Measurements from ENCODE around the gene G3BP1. TPM values are rescaled to one million over a fixed set of nuclear protein-coding genes. Genes with fewer than 3 reads are reported as not detected.

Gene G3BP1
- total RNA-seq, 2 experiments from 2014 or later: 178 to 261 TPM

DNA sequence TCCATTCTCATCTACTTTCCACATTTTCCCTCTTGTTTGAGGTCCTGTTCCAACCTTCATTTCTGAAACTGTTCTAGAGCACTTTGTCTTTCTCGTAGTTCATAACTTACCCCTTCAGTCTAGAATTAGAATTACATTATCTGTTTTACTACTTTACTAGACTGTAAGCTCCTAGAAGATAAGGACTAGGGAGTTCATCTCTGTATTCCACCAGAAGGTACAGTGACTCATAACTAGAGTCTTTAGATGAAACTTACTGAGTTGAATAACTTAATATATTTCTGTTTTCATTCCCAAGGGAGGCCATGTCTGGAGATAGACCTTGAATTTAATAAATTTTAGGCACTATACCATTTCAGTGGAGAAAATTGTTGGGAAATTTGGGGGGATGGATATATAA lies 38.7 kb downstream of the G3BP1 start:
- Histone ChIP-seq H3K4me1 (ENCODE audit: insufficient read depth, low read length, poor library complexity, severe bottlenecking) (no peaks in the 10 kb centered on the region), H3K36me3 (ENCODE audit: insufficient read depth, low read length) (peaks cover 100% of the 10 kb centered on the region), H3K79me2 (ENCODE audit: insufficient read depth, low read depth, low read length) (peaks cover 6% of the 10 kb centered on the region; the same call in 1 of the 2 replicates), H3K4me3 (ENCODE audit: low read depth, low read length, poor library complexity, severe bottlenecking) (no peak overlapping the region), H3K4me2 (ENCODE audit: low read length) (no peak overlapping the region), H3K9me2 (ENCODE audit: insufficient read depth, low read length) (no peaks in the 10 kb centered on the region), H2AFZ (ENCODE audit: low read length) (no peak overlapping the region), H3K27ac (ENCODE audit: low read depth, low read length, poor library complexity, severe bottlenecking) (no peak overlapping the region), H3K9me3 (ENCODE audit: low read length) (no peaks in the 10 kb centered on the region), H4K20me1 (ENCODE audit: insufficient read depth, low read length) (0 out of 2 replicates have a peak, but pooled peaks cover 12% of the 10 kb centered on the region)
- CTCF ChIA-PET (ENCODE audit: unreplicated experiment): no interaction called here
- intact Hi-C loops (cut with micrococcal nuclease; ENCODE audit: unreplicated experiment): no loop called here
- TF ChIP-seq EZH2phosphoT487 (IDR thresholded peaks at IDR 0.05; ENCODE audit: borderline replicate concordance, low read depth, low read length): no peak
- TF ChIP-seq, protein P1, sequence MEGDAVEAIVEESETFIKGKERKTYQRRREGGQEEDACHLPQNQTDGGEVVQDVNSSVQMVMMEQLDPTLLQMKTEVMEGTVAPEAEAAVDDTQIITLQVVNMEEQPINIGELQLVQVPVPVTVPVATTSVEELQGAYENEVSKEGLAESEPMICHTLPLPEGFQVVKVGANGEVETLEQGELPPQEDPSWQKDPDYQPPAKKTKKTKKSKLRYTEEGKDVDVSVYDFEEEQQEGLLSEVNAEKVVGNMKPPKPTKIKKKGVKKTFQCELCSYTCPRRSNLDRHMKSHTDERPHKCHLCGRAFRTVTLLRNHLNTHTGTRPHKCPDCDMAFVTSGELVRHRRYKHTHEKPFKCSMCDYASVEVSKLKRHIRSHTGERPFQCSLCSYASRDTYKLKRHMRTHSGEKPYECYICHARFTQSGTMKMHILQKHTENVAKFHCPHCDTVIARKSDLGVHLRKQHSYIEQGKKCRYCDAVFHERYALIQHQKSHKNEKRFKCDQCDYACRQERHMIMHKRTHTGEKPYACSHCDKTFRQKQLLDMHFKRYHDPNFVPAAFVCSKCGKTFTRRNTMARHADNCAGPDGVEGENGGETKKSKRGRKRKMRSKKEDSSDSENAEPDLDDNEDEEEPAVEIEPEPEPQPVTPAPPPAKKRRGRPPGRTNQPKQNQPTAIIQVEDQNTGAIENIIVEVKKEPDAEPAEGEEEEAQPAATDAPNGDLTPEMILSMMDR (conservative IDR thresholded peaks at IDR 0.05; ENCODE audit: low read length): no peak
- POLR2A ChIA-PET: interaction anchor here (0.6 to 2.5 kb wide), 4 partner anchors 9 to 529 kb away, joined by 3 to 11 read pairs (median 4); no protein-coding TSS in a partner anchor
- DNase-seq (ENCODE audit: low spot score): no peak
- BruUV-seq (replicated peaks): no TSS peak

DNA sequence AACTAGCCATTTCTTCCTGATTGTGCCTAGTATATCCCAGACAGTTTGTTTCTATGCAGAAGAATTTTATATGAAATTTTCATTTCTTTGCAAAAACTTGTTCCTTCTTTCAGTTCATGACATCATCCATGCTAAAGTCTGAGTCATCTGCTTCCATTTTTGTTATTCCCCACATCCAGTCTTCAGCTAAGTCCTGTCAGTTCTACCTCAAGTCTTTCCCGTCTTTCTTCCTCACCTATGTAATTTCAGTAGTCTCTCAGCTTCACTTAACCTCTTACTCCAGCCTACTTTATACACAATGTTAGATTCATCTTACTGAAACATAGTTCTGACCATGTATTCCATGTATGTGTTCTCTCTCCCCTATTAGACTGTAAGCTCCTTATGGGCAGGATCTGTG lies 39.1 kb downstream of the G3BP1 start:
- Histone ChIP-seq H3K4me2 (ENCODE audit: low read length) (no peak overlapping the region), H3K27ac (ENCODE audit: low read depth, low read length, poor library complexity, severe bottlenecking) (no peak overlapping the region), H4K20me1 (ENCODE audit: insufficient read depth, low read length) (0 out of 2 replicates have a peak, but pooled peaks cover 12% of the 10 kb centered on the region), H3K9me3 (ENCODE audit: low read length) (no peaks in the 10 kb centered on the region), H2AFZ (ENCODE audit: low read length) (no peak overlapping the region), H3K36me3 (ENCODE audit: insufficient read depth, low read length) (peaks cover 100% of the 10 kb centered on the region), H3K9me2 (ENCODE audit: insufficient read depth, low read length) (no peaks in the 10 kb centered on the region), H3K79me2 (ENCODE audit: insufficient read depth, low read depth, low read length) (peaks cover 6% of the 10 kb centered on the region; the same call in 1 of the 2 replicates), H3K4me3 (ENCODE audit: low read depth, low read length, poor library complexity, severe bottlenecking) (no peak overlapping the region), H3K4me1 (ENCODE audit: insufficient read depth, low read length, poor library complexity, severe bottlenecking) (no peaks in the 10 kb centered on the region)
- CTCF ChIA-PET (ENCODE audit: unreplicated experiment): no interaction called here
- intact Hi-C loops (cut with micrococcal nuclease; ENCODE audit: unreplicated experiment): no loop called here
- TF ChIP-seq EZH2phosphoT487 (IDR thresholded peaks at IDR 0.05; ENCODE audit: borderline replicate concordance, low read depth, low read length): no peak
- TF ChIP-seq, protein P1 (conservative IDR thresholded peaks at IDR 0.05; ENCODE audit: low read length): no peak
- no peak for DNase-seq (ENCODE audit: low spot score)
- no TSS peak for BruUV-seq (replicated peaks)
- POLR2A ChIA-PET: interaction anchor here (0.6 to 2.5 kb wide), 3 partner anchors 10 to 528 kb away, joined by 3 to 11 read pairs (median 6); no protein-coding TSS in a partner anchor

DNA sequence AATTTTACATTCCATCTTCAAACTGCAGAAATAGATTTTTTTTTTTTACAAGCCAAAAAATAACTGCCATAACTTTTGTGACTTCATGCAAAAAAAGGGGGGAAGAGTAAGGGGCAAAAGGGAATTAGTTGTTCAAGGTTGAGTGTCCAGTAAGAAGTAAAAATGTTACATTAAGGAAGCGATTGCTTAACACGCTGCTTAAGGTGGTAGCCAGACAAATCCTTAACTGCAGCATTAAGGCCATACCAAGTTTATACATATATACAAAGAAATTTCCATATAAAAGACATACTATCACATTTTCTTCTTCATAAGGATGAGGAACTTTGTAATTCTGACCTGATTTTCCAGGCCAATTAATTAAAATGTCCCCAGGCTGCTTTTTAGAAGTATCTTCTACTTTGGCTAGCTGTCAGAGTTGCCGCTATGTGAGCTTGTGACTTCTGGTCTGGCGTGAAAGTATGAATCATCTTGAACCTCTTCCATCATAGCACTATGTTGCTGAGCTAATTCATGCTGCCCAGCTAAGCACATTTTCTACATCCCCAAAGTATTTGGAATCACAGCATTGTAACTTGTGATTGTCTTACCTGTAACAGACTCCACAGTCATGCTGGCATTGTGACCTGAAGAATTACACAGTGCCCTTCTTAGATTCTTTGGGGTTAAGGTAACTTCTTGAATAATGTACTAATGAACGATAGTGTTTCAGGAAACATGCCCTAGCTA lies 40.0 kb downstream of the G3BP1 start:
- Histone ChIP-seq H3K36me3 (ENCODE audit: insufficient read depth, low read length) (peaks cover 100% of the 10 kb centered on the region), H3K27ac (ENCODE audit: low read depth, low read length, poor library complexity, severe bottlenecking) (no peak overlapping the region)

More for the DNA sequence above, 40.0 kb downstream of the G3BP1 start:
- no peak for DNase-seq (ENCODE audit: low spot score)
- CTCF ChIA-PET (ENCODE audit: unreplicated experiment): no interaction called here
- Histone ChIP-seq H3K4me1 (ENCODE audit: insufficient read depth, low read length, poor library complexity, severe bottlenecking) (no peaks in the 10 kb centered on the region), H2AFZ (ENCODE audit: low read length) (no peak overlapping the region), H3K9me2 (ENCODE audit: insufficient read depth, low read length) (no peaks in the 10 kb centered on the region), H3K4me2 (ENCODE audit: low read length) (no peak overlapping the region), H4K20me1 (ENCODE audit: insufficient read depth, low read length) (0 out of 2 replicates have a peak, but pooled peaks cover 12% of the 10 kb centered on the region), H3K79me2 (ENCODE audit: insufficient read depth, low read depth, low read length) (0 out of 2 replicates have a peak, but pooled peaks cover 6% of the 10 kb centered on the region), H3K9me3 (ENCODE audit: low read length) (no peaks in the 10 kb centered on the region), H3K4me3 (ENCODE audit: low read depth, low read length, poor library complexity, severe bottlenecking) (no peak overlapping the region)
- POLR2A ChIA-PET: interaction anchor here (0.7 to 2.5 kb wide), 4 partner anchors 11 to 38 kb away, joined by 3 to 11 read pairs (median 4); no protein-coding TSS in a partner anchor
- TF ChIP-seq, protein P1 (conservative IDR thresholded peaks at IDR 0.05; ENCODE audit: low read length): no peak
- no peak for TF ChIP-seq EZH2phosphoT487 (IDR thresholded peaks at IDR 0.05; ENCODE audit: borderline replicate concordance, low read depth, low read length)
- BruUV-seq (replicated peaks): no TSS peak
- intact Hi-C loops (cut with micrococcal nuclease; ENCODE audit: unreplicated experiment): no loop called here

All from OCI-LY7 (cell line).